Astrocyte of the hippocampus (primary cell): ENCODE measurements around the gene RAVER1.
"Not testable (repeated sequence)": the region's sequence is repeated elsewhere in the genome, so short reads cannot be mapped to it uniquely, and the experiment has no call there.

Experiments
- DNase-seq: peaks from one replicate; pipeline ENCODE4 v3.0.0; 2011; ENCODE audit warnings: low read depth, low spot score

RAVER1 gene

GRCh38 chr19:10290357-10290875 is 42.9 kb downstream of the RAVER1 start:
- no peak for DNase-seq

GRCh38 chr19:10289836-10290356 is 43.4 kb downstream of the RAVER1 start, which contains the start of gene ICAM5:
Gene ICAM5 (plus strand): TSS chr19:10289952. CDS start chr19:10290044, 92 bp downstream.
- DNase-seq: peak; percentile 43

- peak; percentile 34 for DNase-seq
Measured at GRCh38 chr19:10289167-10289835, 44.0 kb downstream of the RAVER1 start.

- peak; percentile 49 for DNase-seq
Measured at GRCh38 chr19:10288662-10289166, 44.6 kb downstream of the RAVER1 start.

- peak; percentile 69 for DNase-seq
Measured at GRCh38 chr19:10286803-10287737, 46.3 kb downstream of the RAVER1 start, which contains the start of gene ICAM4. Gene ICAM4 (plus strand): TSS chr19:10286955. CDS start chr19:10287013, 58 bp downstream.

- no peak for DNase-seq
Measured at GRCh38 chr19:10285393-10285792, 47.9 kb downstream of the RAVER1 start.

- no peak for DNase-seq
Measured at GRCh38 chr19:10284960-10285278, 48.4 kb downstream of the RAVER1 start.

- DNase-seq: no peak
Measured at GRCh38 chr19:10284065-10284959, 49.0 kb downstream of the RAVER1 start.

- no peak for DNase-seq
Measured at GRCh38 chr19:10283301-10284064, 49.8 kb downstream of the RAVER1 start.

- not testable (repeated sequence) for DNase-seq
Measured at GRCh38 chr19:10282043-10282442, 51.3 kb downstream of the RAVER1 start.

GRCh38 chr19:10279737-10280442 is 53.4 kb downstream of the RAVER1 start:
- DNase-seq: no peak

- no peak for DNase-seq
Measured at GRCh38 chr19:10278935-10279334, 54.4 kb downstream of the RAVER1 start.

GRCh38 chr19:10277795-10278589 is 55.3 kb downstream of the RAVER1 start:
- DNase-seq: no peak

- DNase-seq: no peak
Measured at GRCh38 chr19:10274589-10274988, 58.7 kb downstream of the RAVER1 start.

- DNase-seq: no peak
Measured at GRCh38 chr19:10271543-10272086, 61.7 kb downstream of the RAVER1 start.

- peak; percentile 64 for DNase-seq
Measured at GRCh38 chr19:10270616-10271394, 62.5 kb downstream of the RAVER1 start, which contains the start of gene ICAM1. Gene ICAM1 (plus strand): TSS chr19:10271120. CDS start chr19:10271160, 40 bp downstream.

- DNase-seq: peak; percentile 41
Measured at GRCh38 chr19:10270180-10270615, 63.1 kb downstream of the RAVER1 start.
